ENCODE measurements around the gene XPO6.

XPO6 gene

GRCh38 chr16:28063591-28064061 lies 148.1 kb downstream of the XPO6 start, which contains the start of gene GSG1L:
TSS of gene GSG1L (minus strand) at chr16:28063714. CDS start at chr16:28063424, 290 bp downstream.
- H3K9ac ChIP-seq (ENCODE audit: low read depth, low read length) = peak within 1 kb of the TSS; percentile 51; the same call in 1 of the 2 replicates
- no peaks in the 10 kb centered on the region for H3K36me3 ChIP-seq (ENCODE audit: insufficient read depth, low read length)

GRCh38 chr16:28062847-28063521 lies 148.8 kb downstream of the XPO6 start:
- Histone ChIP-seq H3K36me3 (ENCODE audit: insufficient read depth, low read length) (no peaks in the 10 kb centered on the region), H3K4me1 (ENCODE audit: insufficient read depth, low read length) (no peaks in the 10 kb centered on the region; the same call in 1 of the 2 replicates), H3K9ac (ENCODE audit: low read depth, low read length) (peak overlapping the region; percentile 51; the same call in 1 of the 2 replicates), H3K9me3 (ENCODE audit: control insufficient read depth, insufficient read depth, low read length) (no peaks in the 10 kb centered on the region; the same call in 1 of the 2 replicates)

More at GRCh38 chr16:28063591-28064061, 148.1 kb downstream of the XPO6 start, which contains the start of gene GSG1L:
- peaks cover 3% of the 10 kb centered on the region; the same call in 1 of the 2 replicates for H3K4me1 ChIP-seq (ENCODE audit: insufficient read depth, low read length)
- no peaks in the 10 kb centered on the region for H3K9me3 ChIP-seq (ENCODE audit: control insufficient read depth, insufficient read depth, low read length)

GRCh38 chr16:28062261-28062846 lies 149.4 kb downstream of the XPO6 start:
- Histone ChIP-seq H3K9ac (ENCODE audit: low read depth, low read length) (peak overlapping the region; percentile 51; the same call in 1 of the 2 replicates), H3K36me3 (ENCODE audit: insufficient read depth, low read length) (no peaks in the 10 kb centered on the region), H3K4me1 (ENCODE audit: insufficient read depth, low read length) (no peaks in the 10 kb centered on the region; the same call in 1 of the 2 replicates), H3K9me3 (ENCODE audit: control insufficient read depth, insufficient read depth, low read length) (no peaks in the 10 kb centered on the region; the same call in 1 of the 2 replicates)

DNA sequence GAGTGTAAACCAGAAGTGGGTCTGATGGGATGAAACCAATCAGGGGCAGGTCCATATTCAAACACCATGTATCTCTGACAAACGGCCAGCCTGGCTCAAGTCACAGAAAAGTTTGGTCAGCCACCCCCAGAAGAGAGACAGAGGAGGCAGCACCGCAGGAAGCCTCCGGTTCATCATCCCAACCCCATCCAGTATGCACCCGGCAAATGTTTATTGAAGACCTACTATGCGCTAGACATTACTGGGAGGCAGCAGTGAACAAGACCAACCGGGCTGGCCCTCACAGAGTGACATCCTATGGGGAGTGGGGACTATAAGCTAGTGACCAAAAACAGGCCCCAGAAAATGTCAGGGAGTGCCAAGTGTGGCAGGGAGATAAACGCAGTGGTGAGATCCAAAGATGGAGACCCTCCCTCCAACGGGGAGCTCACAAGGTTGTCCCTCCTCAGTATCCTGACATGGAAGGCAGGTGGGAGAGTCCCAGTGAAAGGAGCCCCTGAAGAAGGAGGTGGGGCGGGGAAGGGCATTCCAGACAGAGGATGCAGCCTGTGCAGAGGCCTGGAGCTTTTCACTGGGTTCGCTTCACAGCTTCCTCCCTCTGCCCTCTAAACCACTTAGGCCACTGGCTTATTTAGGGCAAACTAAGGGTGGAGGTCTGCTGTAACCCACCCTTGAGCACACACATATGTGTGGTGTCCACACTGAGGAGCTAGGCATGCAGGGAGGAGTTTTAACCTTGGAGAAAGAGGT lies 150.2 kb downstream of the XPO6 start:
- Histone ChIP-seq H3K4me1 (ENCODE audit: insufficient read depth, low read length) (no peaks in the 10 kb centered on the region; the same call in 1 of the 2 replicates), H3K9me3 (ENCODE audit: control insufficient read depth, insufficient read depth, low read length) (no peaks in the 10 kb centered on the region; the same call in 1 of the 2 replicates), H3K36me3 (ENCODE audit: insufficient read depth, low read length) (no peaks in the 10 kb centered on the region), H3K9ac (ENCODE audit: low read depth, low read length) (no peak overlapping the region)

GRCh38 chr16:28059841-28060575 lies 151.8 kb downstream of the XPO6 start:
- H3K36me3 ChIP-seq (ENCODE audit: insufficient read depth, low read length) = no peaks in the 10 kb centered on the region
- H3K9me3 ChIP-seq (ENCODE audit: control insufficient read depth, insufficient read depth, low read length) = no peaks in the 10 kb centered on the region; the same call in 1 of the 2 replicates
- no peaks in the 10 kb centered on the region for H3K4me1 ChIP-seq (ENCODE audit: insufficient read depth, low read length)
- no peak overlapping the region for H3K9ac ChIP-seq (ENCODE audit: low read depth, low read length)

GRCh38 chr16:28058839-28059589 lies 152.8 kb downstream of the XPO6 start:
- Histone ChIP-seq H3K36me3 (ENCODE audit: insufficient read depth, low read length) (no peaks in the 10 kb centered on the region), H3K4me1 (ENCODE audit: insufficient read depth, low read length) (no peaks in the 10 kb centered on the region), H3K9me3 (ENCODE audit: control insufficient read depth, insufficient read depth, low read length) (no peaks in the 10 kb centered on the region; the same call in 1 of the 2 replicates), H3K9ac (ENCODE audit: low read depth, low read length) (no peak overlapping the region)

- H3K9me3 ChIP-seq (ENCODE audit: control insufficient read depth, insufficient read depth, low read length) = no peaks in the 10 kb centered on the region; the same call in 1 of the 2 replicates
- no peak overlapping the region for H3K9ac ChIP-seq (ENCODE audit: low read depth, low read length)
- H3K36me3 ChIP-seq (ENCODE audit: insufficient read depth, low read length) = no peaks in the 10 kb centered on the region
- H3K4me1 ChIP-seq (ENCODE audit: insufficient read depth, low read length) = no peaks in the 10 kb centered on the region
Observed at GRCh38 chr16:28057949-28058348, 153.8 kb downstream of the XPO6 start.

- Histone ChIP-seq H3K9me3 (ENCODE audit: control insufficient read depth, insufficient read depth, low read length) (peaks cover 3% of the 10 kb centered on the region; the same call in 1 of the 2 replicates), H3K36me3 (ENCODE audit: insufficient read depth, low read length) (no peaks in the 10 kb centered on the region), H3K9ac (ENCODE audit: low read depth, low read length) (no peak overlapping the region), H3K4me1 (ENCODE audit: insufficient read depth, low read length) (no peaks in the 10 kb centered on the region)
Observed at GRCh38 chr16:28053461-28053860, 158.3 kb downstream of the XPO6 start.

GRCh38 chr16:28052274-28053128 lies 159.3 kb downstream of the XPO6 start:
- peaks cover 3% of the 10 kb centered on the region; the same call in 1 of the 2 replicates for H3K9me3 ChIP-seq (ENCODE audit: control insufficient read depth, insufficient read depth, low read length)
- no peak overlapping the region for H3K9ac ChIP-seq (ENCODE audit: low read depth, low read length)
- no peaks in the 10 kb centered on the region for H3K36me3 ChIP-seq (ENCODE audit: insufficient read depth, low read length)
- no peaks in the 10 kb centered on the region for H3K4me1 ChIP-seq (ENCODE audit: insufficient read depth, low read length)

- H3K4me1 ChIP-seq (ENCODE audit: insufficient read depth, low read length) = no peaks in the 10 kb centered on the region
- no peaks in the 10 kb centered on the region for H3K36me3 ChIP-seq (ENCODE audit: insufficient read depth, low read length)
- H3K9ac ChIP-seq (ENCODE audit: low read depth, low read length) = no peak overlapping the region
- peaks cover 3% of the 10 kb centered on the region; the same call in 1 of the 2 replicates for H3K9me3 ChIP-seq (ENCODE audit: control insufficient read depth, insufficient read depth, low read length)
Observed at GRCh38 chr16:28051486-28051885, 160.3 kb downstream of the XPO6 start.

Measured in ES-I3 (cell line).